ENCODE results near the gene CCDC91.
"Not testable (repeated sequence)": the region's sequence is repeated elsewhere in the genome, so short reads cannot be mapped to it uniquely, and the experiment has no call there.

Gene CCDC91

GRCh38 chr12:28258998-28259397 lies 68.7 kb downstream of the CCDC91 start:
- H3K27me3 ChIP-seq (ENCODE audit: insufficient read depth, poor library complexity, severe bottlenecking), result no peaks in the 10 kb centered on the region
- no peak for DNase-seq (ENCODE audit: low read depth in 1 of 2, low spot score in 1 of 2)
- H3K4me3 ChIP-seq (replicated peaks; ENCODE audit: insufficient read depth, low read length), result no peak overlapping the region
- TF ChIP-seq, protein P1, sequence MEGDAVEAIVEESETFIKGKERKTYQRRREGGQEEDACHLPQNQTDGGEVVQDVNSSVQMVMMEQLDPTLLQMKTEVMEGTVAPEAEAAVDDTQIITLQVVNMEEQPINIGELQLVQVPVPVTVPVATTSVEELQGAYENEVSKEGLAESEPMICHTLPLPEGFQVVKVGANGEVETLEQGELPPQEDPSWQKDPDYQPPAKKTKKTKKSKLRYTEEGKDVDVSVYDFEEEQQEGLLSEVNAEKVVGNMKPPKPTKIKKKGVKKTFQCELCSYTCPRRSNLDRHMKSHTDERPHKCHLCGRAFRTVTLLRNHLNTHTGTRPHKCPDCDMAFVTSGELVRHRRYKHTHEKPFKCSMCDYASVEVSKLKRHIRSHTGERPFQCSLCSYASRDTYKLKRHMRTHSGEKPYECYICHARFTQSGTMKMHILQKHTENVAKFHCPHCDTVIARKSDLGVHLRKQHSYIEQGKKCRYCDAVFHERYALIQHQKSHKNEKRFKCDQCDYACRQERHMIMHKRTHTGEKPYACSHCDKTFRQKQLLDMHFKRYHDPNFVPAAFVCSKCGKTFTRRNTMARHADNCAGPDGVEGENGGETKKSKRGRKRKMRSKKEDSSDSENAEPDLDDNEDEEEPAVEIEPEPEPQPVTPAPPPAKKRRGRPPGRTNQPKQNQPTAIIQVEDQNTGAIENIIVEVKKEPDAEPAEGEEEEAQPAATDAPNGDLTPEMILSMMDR (IDR thresholded peaks at IDR 0.05; ENCODE audit: insufficient read depth, low read length), result no peak
- TF ChIP-seq, protein P2, sequence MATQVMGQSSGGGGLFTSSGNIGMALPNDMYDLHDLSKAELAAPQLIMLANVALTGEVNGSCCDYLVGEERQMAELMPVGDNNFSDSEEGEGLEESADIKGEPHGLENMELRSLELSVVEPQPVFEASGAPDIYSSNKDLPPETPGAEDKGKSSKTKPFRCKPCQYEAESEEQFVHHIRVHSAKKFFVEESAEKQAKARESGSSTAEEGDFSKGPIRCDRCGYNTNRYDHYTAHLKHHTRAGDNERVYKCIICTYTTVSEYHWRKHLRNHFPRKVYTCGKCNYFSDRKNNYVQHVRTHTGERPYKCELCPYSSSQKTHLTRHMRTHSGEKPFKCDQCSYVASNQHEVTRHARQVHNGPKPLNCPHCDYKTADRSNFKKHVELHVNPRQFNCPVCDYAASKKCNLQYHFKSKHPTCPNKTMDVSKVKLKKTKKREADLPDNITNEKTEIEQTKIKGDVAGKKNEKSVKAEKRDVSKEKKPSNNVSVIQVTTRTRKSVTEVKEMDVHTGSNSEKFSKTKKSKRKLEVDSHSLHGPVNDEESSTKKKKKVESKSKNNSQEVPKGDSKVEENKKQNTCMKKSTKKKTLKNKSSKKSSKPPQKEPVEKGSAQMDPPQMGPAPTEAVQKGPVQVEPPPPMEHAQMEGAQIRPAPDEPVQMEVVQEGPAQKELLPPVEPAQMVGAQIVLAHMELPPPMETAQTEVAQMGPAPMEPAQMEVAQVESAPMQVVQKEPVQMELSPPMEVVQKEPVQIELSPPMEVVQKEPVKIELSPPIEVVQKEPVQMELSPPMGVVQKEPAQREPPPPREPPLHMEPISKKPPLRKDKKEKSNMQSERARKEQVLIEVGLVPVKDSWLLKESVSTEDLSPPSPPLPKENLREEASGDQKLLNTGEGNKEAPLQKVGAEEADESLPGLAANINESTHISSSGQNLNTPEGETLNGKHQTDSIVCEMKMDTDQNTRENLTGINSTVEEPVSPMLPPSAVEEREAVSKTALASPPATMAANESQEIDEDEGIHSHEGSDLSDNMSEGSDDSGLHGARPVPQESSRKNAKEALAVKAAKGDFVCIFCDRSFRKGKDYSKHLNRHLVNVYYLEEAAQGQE (IDR thresholded peaks at IDR 0.05; ENCODE audit: insufficient replicate concordance, low read depth), result no peak
- H3K27ac ChIP-seq (replicated peaks), result no peak overlapping the region

DNA sequence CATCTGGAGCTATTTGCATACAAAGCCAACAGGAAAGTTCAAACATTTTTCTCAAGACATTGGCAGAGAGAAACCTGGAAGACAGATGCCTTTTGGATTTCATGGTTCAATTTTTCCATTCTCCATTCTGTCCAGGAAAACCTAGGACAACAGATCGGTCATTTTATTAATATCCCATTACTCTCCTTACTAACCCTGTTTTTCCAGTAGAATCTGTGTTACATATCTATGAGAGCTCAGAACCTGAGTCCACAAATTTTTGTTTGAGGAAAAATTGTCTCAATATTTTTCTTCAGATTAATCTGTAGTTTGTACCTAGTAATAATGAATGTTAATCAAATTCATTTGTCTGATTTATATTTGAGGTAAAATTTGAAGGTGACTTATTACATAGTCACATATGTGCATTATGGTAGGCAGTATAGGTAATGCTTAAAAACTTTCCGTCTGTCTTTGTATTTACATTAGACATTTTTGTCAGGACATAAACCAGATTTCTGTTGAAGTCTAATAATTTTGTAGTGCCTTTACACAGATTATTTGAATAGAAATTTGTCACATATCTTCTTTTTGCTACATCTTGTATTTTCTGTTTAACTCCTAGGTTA lies 75.3 kb downstream of the CCDC91 start:
- no peaks in the 10 kb centered on the region for H3K27me3 ChIP-seq (ENCODE audit: insufficient read depth, poor library complexity, severe bottlenecking)
- no peak overlapping the region for H3K27ac ChIP-seq (replicated peaks)
- no peak for DNase-seq (ENCODE audit: low read depth in 1 of 2, low spot score in 1 of 2)
- TF ChIP-seq SPI1 (IDR thresholded peaks at IDR 0.05; ENCODE audit: borderline replicate concordance, low read depth) (no peak), POLR2AphosphoS5 (IDR thresholded peaks at IDR 0.05; ENCODE audit: low read depth) (no peak), GABPA (IDR thresholded peaks at IDR 0.05; ENCODE audit: low read depth) (no peak)
- TF ChIP-seq, protein P2 (IDR thresholded peaks at IDR 0.05; ENCODE audit: insufficient replicate concordance, low read depth), result no peak
- TF ChIP-seq, protein P1 (IDR thresholded peaks at IDR 0.05; ENCODE audit: insufficient read depth, low read length), result no peak
- no peak overlapping the region for H3K4me3 ChIP-seq (replicated peaks; ENCODE audit: insufficient read depth, low read length)

- not testable (repeated sequence) for H3K27me3 ChIP-seq (ENCODE audit: insufficient read depth, poor library complexity, severe bottlenecking); H3K4me3 ChIP-seq (replicated peaks; ENCODE audit: insufficient read depth, low read length); H3K27ac ChIP-seq (replicated peaks); DNase-seq (ENCODE audit: low read depth in 1 of 2, low spot score in 1 of 2)
Measured at GRCh38 chr12:28267920-28268607, 77.8 kb downstream of the CCDC91 start.

GRCh38 chr12:28268608-28269229 lies 78.5 kb downstream of the CCDC91 start:
- DNase-seq (ENCODE audit: low read depth in 1 of 2, low spot score in 1 of 2), result no peak

More at GRCh38 chr12:28268608-28269229, 78.5 kb downstream of the CCDC91 start:
- no peak overlapping the region for H3K27ac ChIP-seq (replicated peaks)
- H3K4me3 ChIP-seq (replicated peaks; ENCODE audit: insufficient read depth, low read length), result no peak overlapping the region
- H3K27me3 ChIP-seq (ENCODE audit: insufficient read depth, poor library complexity, severe bottlenecking), result no peaks in the 10 kb centered on the region
- TF ChIP-seq GABPA (IDR thresholded peaks at IDR 0.05; ENCODE audit: low read depth) (no peak), SPI1 (IDR thresholded peaks at IDR 0.05; ENCODE audit: borderline replicate concordance, low read depth) (no peak), POLR2AphosphoS5 (IDR thresholded peaks at IDR 0.05; ENCODE audit: low read depth) (no peak)
- TF ChIP-seq, protein P1 (IDR thresholded peaks at IDR 0.05; ENCODE audit: insufficient read depth, low read length), result no peak
- TF ChIP-seq, protein P2 (IDR thresholded peaks at IDR 0.05; ENCODE audit: insufficient replicate concordance, low read depth), result no peak
